Measurements from ENCODE around the gene LARGE1. TPM values are rescaled to one million over a fixed set of nuclear protein-coding genes. Genes with fewer than 3 reads are reported as not detected.

The LARGE1 gene
- polyA plus RNA-seq, 3 donors, result 0.05 to 0.13 TPM; not detected in 1

DNA sequence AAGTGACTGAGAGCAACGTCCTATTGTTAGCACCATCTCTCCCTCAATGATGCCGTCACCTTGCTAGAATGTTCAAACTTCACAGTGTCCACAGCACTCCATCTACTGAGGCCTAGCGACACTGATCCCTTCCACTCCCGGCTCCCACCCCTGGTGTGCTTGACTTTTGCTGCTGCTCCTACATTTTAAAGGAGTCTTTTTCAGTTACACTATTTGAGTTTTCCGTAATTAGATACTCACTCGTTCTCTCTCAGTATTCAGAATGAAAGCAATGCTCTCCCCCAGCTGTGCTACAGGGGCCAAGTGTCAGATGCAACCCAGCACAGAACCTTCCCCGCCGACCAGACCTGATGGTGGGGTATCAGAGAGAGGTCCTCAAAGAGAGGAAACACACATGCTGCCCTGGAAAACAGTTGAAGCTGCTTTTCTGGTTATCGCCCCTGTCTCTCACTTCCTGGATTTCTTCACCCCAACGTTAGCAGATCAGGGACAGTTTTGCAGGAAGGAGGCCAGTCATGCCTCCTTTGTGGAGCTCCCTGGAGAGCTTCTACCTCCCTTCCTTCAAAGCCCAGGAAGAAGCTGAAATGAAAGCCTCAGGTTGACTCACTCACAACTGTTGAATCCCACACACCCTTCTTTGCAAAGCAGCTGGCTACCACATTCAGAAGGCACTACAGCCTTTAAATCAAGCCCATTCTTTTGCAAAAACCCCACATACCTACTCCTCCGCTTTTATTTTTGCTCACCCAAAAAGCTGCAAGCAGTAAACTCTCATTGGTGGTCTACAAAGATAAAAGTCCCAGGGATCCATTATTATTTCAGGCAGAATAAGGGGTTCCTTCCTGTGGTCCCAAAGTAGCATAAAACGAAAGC, 23.5 kb downstream of the LARGE1 start:
- Mint-ChIP-seq H3K27me3 (ENCODE audit: low read depth in 3 of 3) (peaks cover 0 to 1% (median 0%) of the 10 kb centered on the region in 3 donors), H3K4me3 (no peak overlapping the region)
- H3K79me2 ChIP-seq (ENCODE audit: insufficient read depth, low read length), result no peaks in the 10 kb centered on the region

GRCh38 chr22:33896154-33896553, 24.1 kb downstream of the LARGE1 start:
- no peak overlapping the region for H3K4me3 ChIP-seq (replicated peaks in 1 of 3; ENCODE audit: low read depth in 2 of 3, low read length in 3 of 3)
- no peaks in the 10 kb centered on the region for H4K20me1 ChIP-seq (ENCODE audit: insufficient read depth, low read length)
- H3K36me3 ChIP-seq (replicated peaks in 1 of 2; ENCODE audit: control insufficient read depth in 1 of 2, insufficient read depth in 2 of 2, low read length in 2 of 2), result no peaks in the 10 kb centered on the region
- H3K4me1 ChIP-seq (ENCODE audit: control insufficient read depth in 1 of 2, insufficient read depth in 2 of 2, low read length in 2 of 2), result no peaks in the 10 kb centered on the region
- H2AFZ ChIP-seq (ENCODE audit: insufficient read depth, low read depth, low read length, poor library complexity, severe bottlenecking), result no peak overlapping the region
- no peak overlapping the region for H3K27ac Mint-ChIP-seq
- no peak overlapping the region for H3K27ac ChIP-seq (ENCODE audit: low read depth in 1 of 2, low read length in 2 of 2)
- no peaks in the 10 kb centered on the region for H3K36me3 Mint-ChIP-seq
- peaks cover 13 to 18% of the 10 kb centered on the region in 2 donors for H3K9me3 ChIP-seq (replicated peaks in 1 of 2; ENCODE audit: control insufficient read depth in 1 of 2, insufficient read depth in 1 of 2, low read length in 2 of 2)
- no peaks in the 10 kb centered on the region for H3K79me2 ChIP-seq (ENCODE audit: insufficient read depth, low read length)
- intact Hi-C loops (cut with micrococcal nuclease), result no loop called here
- DNase-seq, result no peak
- no peaks in the 10 kb centered on the region for H3K4me1 Mint-ChIP-seq
- 85% methylated on average over 2 of the region's 3 CpGs for WGBS (ENCODE audit: insufficient coverage)
- H3K27me3 Mint-ChIP-seq (ENCODE audit: low read depth in 3 of 3), result peaks cover 0 to 1% (median 0%) of the 10 kb centered on the region in 3 donors
- H3K27me3 ChIP-seq (ENCODE audit: control insufficient read depth in 2 of 2, insufficient read depth in 2 of 2, low read length in 2 of 2), result no peaks in the 10 kb centered on the region
- H3K4me2 ChIP-seq (replicated peaks; ENCODE audit: extremely low read depth, low read length, poor library complexity, severe bottlenecking), result no peak overlapping the region
- H3K9ac ChIP-seq (ENCODE audit: insufficient read depth, low read length, poor library complexity, severe bottlenecking), result no peak overlapping the region
- peaks cover 7 to 18% (median 10%) of the 10 kb centered on the region in 7 donors for H3K9me3 Mint-ChIP-seq
- no peak overlapping the region for H3K4me3 Mint-ChIP-seq
- TF ChIP-seq, protein P1, sequence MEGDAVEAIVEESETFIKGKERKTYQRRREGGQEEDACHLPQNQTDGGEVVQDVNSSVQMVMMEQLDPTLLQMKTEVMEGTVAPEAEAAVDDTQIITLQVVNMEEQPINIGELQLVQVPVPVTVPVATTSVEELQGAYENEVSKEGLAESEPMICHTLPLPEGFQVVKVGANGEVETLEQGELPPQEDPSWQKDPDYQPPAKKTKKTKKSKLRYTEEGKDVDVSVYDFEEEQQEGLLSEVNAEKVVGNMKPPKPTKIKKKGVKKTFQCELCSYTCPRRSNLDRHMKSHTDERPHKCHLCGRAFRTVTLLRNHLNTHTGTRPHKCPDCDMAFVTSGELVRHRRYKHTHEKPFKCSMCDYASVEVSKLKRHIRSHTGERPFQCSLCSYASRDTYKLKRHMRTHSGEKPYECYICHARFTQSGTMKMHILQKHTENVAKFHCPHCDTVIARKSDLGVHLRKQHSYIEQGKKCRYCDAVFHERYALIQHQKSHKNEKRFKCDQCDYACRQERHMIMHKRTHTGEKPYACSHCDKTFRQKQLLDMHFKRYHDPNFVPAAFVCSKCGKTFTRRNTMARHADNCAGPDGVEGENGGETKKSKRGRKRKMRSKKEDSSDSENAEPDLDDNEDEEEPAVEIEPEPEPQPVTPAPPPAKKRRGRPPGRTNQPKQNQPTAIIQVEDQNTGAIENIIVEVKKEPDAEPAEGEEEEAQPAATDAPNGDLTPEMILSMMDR (IDR thresholded peaks at IDR 0.05), result no peak

More for the DNA sequence above, 23.5 kb downstream of the LARGE1 start:
- intact Hi-C loops (cut with micrococcal nuclease), result no loop called here
- Histone ChIP-seq H3K27me3 (ENCODE audit: control insufficient read depth in 2 of 2, insufficient read depth in 2 of 2, low read length in 2 of 2) (no peaks in the 10 kb centered on the region), H3K9me3 (replicated peaks in 1 of 2; ENCODE audit: control insufficient read depth in 1 of 2, insufficient read depth in 1 of 2, low read length in 2 of 2) (peaks cover 13 to 18% of the 10 kb centered on the region in 2 donors), H3K36me3 (replicated peaks in 1 of 2; ENCODE audit: control insufficient read depth in 1 of 2, insufficient read depth in 2 of 2, low read length in 2 of 2) (no peaks in the 10 kb centered on the region), H3K4me1 (ENCODE audit: control insufficient read depth in 1 of 2, insufficient read depth in 2 of 2, low read length in 2 of 2) (no peaks in the 10 kb centered on the region), H2AFZ (ENCODE audit: insufficient read depth, low read depth, low read length, poor library complexity, severe bottlenecking) (no peak overlapping the region), H3K27ac (ENCODE audit: low read depth in 1 of 2, low read length in 2 of 2) (no peak overlapping the region), H3K9ac (ENCODE audit: insufficient read depth, low read length, poor library complexity, severe bottlenecking) (no peak overlapping the region), H3K4me2 (replicated peaks; ENCODE audit: extremely low read depth, low read length, poor library complexity, severe bottlenecking) (no peak overlapping the region), H4K20me1 (ENCODE audit: insufficient read depth, low read length) (no peaks in the 10 kb centered on the region), H3K4me3 (replicated peaks in 1 of 3; ENCODE audit: low read depth in 2 of 3, low read length in 3 of 3) (no peak overlapping the region)
- Mint-ChIP-seq H3K36me3 (no peaks in the 10 kb centered on the region), H3K27ac (no peak overlapping the region), H3K9me3 (peaks cover 7 to 18% (median 10%) of the 10 kb centered on the region in 7 donors), H3K4me1 (no peaks in the 10 kb centered on the region)
- TF ChIP-seq, protein P1 (IDR thresholded peaks at IDR 0.05), result no peak
- whole genome bisulfite sequencing (ENCODE audit: insufficient coverage), result 79% methylated on average over 10 of the region's 12 CpGs
- DNase-seq, result no peak
